SHP77 treated with DMSO at 0.1 percent for 48 hours (cell line): Measurements from ENCODE around the gene MGMT.

Experiments used
- DNase-seq: peaks from one replicate; lab custom pipeline; 2025; lab: John Stamatoyannopoulos, UW

The MGMT gene

DNA sequence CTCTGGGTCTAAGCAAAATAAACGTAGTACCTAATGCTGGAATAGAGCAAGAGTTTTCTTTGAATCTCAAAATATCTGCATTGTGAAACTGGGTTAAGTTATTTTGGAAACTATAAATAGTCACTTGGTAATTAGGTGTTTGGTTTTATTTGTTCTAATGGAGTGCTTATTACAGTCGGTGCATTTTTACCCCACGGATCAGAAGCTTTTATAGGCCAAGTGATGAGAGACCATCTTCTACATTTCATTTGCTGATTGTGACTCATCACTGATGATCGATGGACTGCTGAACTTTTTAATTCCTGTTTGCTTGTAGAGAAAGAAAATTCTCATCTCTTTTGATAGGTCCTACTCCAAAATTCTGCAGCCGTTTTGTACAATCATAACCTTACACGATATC is 28.2 kb downstream of the MGMT start:
- DNase-seq: no peak

DNA sequence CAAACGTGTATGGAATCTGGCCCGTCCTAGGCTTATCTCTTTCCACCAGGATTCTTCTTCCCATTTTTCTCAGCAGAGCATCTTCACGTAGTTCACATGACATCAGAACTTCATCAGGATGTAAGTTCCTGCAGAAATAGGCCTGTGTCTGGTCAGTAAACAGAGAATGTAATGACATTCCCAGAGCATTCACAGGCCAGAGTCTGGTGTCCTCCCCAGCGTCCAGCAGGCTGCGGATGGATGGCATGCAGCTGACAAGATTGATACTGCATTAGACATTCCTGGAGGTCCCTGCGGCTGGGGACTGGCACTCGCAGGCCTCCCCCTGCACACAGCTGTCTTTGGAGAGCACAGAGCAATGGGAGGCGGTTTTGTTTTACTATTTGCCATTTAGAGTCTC is 28.7 kb downstream of the MGMT start:
- no peak for DNase-seq

DNA sequence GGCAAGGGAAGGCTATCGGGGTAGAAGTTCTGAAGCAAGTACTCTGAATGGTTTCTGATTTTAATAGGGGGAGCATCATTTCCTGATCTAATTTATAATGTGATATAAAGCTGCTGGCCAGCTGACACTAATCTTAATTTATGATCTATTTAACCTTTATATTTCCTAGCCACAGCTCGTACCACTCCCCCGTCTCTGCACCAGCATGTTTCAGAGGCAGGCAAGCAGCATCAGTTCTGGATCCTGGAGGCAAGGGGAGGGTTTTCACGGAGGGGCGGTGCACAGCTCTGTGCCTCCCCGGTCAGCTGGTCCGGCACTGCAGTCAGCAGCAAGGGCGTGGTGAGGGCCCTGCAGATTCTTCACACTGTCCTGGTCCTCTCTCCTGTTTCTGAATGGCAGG is 30.0 kb downstream of the MGMT start:
- DNase-seq: no peak

DNA sequence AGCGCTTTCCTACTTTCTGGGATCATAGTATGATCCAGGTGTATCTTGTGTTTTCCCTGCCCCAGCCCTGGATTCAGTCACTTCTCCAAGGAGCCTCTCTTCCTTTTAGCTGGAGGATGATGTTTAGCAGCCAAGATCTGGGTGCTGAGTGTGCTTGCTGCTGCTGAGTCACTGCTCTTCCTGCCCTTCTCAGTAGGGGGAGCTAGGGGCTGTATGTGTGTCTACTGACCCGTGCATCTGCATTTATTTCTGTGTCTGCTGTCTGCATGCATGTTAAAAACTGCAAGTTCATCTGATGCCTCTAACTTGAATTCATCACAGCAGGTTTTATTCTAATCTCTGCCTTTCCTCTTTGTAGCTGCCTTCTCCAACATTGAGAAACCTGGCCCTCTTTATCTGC is 31.6 kb downstream of the MGMT start:
- no peak for DNase-seq

DNA sequence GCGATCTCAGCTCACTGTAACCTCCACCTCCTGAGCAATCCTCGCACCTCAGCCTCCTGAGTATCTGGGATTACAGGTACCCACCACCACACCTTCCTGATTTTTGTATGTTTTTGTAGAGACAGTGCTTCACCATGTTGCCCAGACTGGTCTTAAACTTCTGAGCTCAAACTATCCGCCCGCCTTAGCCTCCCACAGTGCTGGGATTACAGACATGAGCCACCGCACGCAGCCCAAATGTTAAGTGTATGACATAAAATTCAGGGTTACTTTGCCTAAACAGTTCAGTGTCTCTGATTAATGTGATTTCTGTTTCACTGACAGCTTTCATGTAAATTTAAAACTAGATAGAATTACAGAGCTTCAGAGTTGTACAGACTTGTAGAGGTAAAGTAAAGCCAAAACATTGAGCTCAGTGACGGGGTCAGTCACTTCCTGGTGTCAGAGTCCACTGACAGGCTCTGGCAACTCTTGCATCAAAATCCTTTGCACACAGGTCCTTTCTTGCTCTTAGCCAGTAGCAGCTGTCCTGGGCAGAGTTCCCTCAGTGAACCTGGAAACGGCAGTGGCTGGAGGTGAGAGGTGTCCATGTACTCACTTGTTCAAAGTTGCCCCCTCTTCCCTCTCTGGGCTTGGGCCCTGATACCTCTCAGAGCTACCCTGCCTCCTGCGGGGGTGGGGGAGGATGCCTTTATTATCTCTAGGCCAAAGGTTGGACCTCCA is 33.7 kb downstream of the MGMT start:
- DNase-seq: no peak

DNA sequence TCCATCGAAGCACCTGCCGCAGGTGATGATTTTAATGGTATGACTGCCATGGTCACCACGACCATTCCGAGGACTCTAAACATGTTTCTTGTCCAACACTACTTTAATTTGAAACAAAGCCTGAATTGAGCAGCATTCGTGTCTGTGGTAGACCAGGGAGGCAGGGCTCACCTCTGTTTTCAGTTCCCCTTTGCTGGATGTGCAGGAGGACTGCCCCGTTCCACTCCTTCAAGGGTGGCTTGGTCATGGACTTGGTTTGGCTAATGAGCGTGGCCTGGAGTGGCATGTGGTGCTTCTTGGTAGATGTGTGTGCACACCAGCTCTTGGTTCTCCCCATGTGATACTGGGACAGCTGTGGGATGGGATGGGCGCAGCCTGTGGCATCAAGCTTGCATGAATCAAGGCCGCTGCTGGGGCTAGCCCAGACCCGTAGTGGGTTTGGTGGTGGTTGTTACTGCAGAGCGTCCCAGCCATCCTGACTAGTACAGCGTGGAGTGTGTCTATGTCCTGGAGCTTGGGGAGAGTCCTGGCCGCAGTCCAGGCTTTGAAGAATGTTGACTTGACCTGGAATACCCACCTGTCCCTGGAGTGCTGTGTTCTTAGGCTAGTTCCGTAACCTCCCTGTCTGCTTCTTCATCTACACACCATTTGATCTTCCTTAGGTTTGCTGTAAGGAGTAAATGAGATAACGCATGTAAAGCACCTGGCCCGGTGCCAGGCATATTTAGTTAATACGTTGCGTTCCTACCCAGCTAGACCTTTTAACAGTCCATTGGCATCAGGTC is 34.8 kb downstream of the MGMT start:
- no peak for DNase-seq

DNA sequence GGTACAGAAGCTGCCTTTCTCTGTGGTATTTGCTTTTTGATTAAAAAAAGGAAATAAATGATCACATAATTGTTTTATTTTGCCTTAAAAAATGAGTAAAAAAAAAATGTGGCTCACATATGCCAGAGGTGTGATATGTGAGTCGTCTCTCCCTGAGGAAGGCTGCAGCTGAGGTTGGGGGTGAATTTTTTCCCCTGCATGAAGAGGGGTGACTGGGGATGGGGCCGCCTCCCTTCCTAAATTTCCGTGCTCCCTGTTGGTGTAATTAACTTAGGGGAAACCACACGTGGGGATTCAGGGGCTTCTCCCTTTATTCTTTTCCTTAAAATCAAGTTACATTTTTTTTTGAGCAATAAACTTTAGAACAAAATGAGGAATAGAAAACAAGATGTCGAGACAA is 35.4 kb downstream of the MGMT start:
- no peak for DNase-seq

DNA sequence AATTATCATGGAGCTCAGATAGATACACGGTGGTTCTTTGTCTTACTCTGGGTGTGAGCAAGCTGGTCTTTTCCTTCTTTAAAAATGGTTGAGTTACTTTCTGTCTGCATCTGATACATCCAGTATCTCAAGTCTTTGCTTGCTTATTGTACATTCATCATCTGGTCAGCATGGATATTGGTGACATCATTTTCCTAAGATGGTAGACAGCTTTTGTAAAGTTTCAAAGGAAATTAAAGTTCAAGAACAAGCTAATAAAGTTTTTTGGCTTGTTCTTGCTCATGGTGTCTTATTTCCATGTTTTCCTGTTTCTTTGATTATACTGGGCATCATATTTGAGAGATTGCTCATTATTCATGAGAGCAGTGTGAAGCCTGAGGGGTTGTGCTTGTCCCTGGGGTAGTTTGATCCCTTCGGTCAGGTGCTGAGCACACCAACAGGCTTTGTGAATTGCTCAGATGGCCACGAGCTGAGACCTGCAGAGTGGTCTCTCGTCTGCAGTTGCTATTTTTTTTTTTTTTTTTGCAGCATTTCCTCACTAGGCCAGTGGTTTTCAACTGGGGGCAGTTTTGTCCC is 38.5 kb downstream of the MGMT start:
- no peak for DNase-seq

DNA sequence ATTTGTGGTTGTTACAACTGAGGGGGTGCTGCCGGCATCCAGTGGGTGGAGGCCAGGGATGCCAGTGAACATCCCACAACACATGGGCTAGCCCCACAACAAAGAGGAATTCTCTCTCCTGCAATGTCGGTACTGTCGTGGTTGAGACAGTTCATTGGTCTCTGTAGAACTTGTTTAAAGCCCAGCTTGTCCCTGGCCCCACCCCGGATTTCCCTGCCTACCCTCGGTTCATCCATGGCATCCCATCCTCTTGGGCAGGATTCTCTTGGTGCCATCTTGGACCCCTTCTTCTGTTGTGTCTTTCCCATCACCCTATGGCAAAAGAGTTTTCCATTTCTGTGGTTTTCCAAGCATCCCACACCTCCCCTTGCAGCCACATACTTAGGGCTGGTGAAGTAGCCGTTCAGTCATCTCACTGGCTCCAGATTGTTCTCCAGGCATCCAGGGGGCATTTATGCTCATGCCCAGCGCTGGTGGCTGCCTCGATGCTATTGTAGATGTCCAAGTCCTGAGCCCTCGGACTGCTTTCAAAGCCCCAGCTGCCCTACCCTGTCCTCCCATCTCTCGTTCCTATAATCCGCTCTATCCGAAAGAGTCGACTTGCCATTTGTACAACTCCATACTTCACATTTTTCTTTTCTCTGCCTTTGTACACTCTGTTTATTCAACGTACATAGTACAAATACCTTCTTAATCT is 39.2 kb downstream of the MGMT start:
- no peak for DNase-seq

DNA sequence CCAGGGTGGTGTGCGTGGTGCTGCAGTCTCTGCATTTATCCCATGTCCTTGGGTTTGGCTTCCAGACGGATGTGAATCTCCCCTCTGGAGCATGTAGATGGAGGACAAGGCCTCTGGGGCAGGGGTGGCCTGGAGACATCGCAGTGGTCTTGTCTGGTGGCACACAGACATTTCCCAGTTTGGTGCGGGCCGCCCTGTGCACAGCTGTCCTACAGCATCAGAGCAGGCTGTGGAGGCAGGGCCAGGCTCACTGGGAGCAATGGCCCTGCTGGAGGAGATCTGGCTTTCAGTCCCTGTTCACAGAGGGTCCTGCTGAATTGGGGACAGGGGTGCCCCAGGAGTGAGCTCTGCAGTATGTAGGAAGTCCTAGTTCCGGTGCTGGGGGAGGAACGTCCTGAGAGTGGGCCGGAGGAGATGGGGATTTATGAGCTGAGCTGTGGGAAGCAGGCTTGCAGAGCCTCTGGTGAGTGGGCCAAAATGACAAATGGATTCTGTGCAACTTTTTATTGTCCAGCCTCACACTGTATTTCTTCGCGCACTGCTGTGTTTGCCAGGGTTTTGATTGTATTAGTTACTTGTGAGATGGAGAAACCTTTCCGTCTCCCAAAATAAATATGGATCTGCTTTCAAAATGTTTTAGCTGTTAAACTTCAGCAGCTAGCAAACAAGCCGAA is 40.3 kb downstream of the MGMT start:
- no peak for DNase-seq

DNA sequence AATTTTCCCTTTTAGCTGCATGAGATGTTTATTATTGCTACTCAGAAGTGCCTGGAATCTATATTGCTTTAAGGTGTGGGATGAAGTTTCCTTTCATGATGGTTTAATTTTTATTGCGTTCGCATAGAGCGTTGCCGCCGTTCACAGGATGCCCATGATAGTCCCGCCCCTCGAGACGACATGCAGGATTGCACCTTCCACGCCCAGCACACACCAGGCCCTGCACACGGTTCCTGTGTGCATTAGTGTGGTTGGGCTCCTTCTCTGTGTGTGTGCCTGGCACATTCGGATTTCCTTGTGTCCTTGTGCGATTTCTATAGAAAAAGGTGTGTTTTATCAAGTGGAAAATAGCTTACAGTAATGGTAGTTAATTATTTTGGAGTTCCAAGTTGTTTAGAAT is 42.1 kb downstream of the MGMT start:
- DNase-seq: no peak

DNA sequence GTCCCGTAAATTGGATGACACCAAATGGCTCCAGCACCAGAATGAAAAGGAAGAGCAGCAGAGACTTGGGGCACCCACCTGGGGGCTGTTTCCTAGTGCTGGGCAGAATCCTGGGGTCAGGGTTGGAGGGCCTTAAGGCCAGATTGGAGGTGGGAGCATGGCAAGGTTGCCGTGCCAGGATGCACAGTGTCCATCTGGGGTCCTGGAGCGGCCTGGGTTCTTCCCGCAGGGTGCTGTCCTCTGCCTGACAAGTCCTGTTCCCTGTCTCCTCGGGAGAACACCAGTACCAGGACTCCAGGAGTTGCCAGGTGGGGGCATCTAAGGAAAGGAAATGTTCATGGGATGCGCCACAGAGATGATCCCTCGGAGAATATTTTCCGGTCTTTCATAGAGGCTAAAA is 42.8 kb downstream of the MGMT start:
- DNase-seq: no peak

DNA sequence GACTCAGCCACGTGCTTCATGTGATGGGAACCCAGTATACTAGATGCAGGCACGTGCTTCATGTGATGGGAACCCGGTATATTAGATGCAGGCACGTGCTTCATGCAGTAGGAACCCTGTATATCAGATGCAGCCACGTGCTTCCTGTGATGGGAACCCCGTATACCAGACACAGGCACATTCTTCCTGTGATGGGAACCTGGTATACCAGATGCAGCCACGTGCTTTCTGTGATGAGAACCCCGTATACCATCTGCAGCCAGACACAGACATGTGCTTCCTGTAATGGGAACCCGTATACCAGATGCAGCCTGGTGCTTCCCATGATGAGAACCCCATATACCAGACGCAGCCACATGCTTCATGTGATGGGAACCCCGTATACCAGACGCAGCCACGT is 44.0 kb downstream of the MGMT start:
- no peak for DNase-seq

DNA sequence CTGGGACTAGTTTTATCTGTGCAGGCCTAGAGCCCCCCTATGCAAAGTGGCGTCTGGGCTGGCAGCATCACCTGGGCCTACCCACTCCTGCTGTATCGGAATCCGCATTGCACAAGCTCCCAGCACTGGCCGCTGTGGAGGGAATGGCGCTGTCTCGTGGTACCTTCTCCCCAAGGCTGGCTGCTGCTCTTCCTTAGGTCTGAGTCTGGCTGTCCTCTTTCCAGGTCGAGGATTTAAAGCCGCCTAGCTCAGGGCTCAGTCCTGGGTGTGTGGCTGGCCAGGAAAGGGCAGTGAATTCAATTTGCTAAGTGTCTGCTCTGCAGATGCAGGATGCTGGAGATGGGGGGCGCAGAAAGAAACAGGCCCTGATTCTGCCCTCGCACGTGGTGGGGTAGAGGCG is 44.7 kb downstream of the MGMT start:
- no peak for DNase-seq

DNA sequence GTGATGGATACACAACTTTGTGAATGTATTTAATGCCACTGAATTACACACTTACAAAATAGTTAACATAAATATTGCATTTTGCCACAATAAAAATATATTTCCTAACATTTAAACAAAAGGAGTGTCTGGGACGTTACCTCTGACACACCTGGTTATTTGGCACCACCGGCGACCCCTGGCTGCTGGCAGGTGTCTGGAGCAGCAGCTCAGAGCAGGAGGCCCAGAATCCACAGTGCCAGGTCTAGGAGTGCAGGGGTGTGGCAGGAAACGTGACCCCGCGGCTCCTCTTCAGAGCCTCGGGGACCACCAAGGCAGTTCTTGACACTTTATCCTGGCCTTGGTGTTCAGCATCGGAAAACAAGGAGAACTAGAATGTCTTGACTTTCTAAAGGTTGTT is 46.3 kb downstream of the MGMT start:
- DNase-seq: no peak

DNA sequence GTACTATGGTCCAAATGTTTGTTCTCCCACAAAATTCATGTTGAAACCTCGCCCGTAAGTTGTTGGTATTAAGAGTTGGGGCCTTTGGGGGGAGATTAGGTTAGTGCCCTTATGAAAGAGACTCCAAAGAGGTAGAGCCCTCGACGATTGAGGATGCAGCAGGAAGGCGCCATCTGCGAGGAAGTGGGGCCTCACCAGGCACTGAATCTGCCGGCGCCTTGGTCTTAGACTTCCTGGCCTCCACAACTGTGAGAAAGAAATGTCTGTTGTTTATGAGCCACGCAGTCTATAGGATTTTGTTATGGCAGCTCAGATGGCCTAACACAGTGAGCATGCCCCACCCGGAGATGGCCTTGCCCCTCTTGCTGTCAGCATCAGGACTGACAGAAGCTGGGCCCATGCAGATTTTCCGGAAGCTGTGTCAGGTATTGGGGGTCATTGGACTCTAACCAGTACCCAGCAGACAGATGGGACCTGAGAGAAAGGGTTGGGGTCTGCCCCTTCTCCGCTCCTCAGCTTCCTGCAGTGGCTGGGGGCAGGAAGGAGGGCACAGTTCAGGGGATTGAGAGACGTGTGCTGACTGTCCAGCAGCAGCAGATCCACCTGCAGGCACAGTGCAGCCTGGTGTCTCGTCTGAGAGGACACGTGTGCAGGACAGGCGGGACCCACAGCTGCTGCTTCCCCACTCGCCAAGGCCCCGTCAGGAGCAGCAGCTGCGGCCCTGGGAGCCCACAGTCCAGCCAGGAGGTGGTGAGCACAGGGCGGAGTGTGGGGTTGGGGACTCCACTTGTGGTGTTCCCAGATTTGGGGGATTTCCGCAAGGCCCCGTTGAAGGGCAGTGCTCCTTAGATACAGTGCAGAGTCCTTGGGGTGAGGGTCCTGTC is 47.8 kb downstream of the MGMT start:
- no peak for DNase-seq

DNA sequence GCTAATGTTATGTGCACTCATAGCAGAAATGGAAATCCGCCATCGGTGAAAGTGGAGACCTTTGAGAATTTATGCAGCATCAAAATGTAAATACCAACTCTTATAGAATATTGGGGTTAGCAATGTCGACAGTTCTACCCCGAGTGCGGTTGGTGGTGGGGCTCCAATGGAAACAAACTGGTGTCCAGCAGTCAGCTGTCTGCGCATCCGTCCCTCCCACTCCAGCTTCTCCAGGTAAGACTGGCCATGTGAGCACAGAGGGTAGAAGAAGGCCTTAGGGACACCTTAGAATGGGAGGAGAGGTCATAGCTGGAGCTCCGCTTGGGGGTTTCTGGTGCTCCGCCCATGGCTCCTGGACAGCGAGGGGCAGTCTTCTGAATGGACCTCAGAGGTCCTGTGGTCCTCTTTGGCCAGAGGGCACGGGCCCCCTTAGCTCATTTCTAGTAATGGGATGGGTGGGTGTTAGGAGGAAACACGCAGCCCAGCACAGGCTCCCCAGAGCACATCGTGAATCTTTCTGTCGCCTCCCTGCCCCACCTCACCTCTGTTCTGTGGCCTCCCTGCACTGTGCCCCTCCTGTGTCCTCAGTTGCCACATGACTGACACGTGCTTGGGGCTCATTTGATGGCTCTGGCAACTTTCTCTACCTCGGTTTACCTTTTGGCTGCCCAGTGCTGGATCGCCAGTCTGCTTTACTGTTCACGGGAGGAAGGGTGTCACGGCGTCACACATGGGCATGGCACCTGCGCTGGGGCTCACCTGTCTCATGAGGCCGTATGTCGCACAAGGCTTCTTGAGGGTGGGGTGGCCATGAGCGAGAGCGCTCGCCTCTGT is 50.0 kb downstream of the MGMT start:
- no peak for DNase-seq

DNA sequence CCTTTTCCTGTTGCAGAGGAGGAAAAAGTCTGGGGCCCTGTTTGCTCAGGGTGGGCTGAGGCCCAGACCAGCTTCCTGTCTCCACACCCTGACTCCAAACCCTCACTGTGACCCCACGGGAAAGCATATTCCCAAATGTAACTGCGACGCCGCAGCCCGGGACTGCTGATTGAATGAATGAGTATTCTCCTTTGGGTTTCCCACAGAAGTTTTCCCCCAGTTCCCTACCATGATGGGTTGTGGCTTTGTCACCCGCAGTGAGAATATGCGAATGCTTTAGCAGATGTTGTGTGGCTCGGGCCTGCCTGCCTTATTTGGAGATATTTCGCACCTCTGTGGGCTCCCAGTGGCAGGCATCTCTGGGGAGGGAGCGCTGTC is 50.6 kb downstream of the MGMT start:
- DNase-seq: no peak

DNA sequence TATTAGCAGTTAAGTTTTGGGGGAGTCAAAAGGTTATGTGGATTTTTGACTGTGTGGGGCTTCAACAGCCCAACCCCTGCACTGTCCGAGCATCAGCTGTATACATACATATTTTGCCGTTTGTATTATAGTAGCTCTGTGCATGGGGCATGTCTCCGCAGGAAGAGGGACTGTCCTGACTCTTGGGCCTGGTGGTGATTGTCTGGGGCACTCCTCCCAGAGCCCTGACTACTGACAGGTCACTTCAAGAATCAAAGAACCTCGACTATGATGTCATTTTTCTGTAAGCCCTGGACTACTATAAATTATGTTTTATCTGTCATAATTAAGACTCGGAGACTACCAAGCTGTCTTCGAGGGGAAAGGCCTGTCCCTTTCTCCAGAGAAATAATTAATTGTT is 51.8 kb downstream of the MGMT start:
- no peak for DNase-seq

DNA sequence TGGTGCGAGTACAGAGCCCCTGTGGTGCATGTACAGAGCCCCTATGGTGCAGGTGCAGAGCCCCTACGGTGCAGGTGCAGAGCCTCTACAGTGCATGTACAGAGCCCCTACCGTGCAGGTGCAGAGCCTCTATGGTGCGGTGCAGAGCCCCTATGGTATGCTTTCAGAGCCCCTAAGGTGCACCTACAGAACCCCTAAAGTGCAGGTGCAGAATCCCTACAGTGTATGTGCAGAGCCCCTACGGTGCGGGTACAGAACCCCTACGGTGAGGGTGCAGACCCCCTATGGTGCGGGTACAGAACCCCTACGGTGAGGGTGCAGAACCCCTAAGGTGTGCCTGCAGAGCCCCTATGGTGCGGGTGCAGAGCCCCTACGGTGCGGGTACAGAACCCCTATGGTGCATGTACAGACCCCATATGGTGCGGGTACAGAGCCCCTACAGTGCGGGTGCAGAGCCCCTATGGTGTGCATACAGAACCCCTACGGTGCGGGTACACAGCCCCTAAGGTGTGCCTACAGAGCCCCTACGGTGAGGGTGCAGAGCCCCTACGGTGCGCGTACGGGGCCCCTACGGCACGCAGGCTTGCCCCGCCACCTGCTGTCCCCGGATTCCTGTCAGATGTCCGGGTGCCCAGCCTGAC is 53.5 kb downstream of the MGMT start:
- no peak for DNase-seq
